GM23248 (cell line): ENCODE data around the gene IRAG1.
"Not testable (repeated sequence)": the region's sequence is repeated elsewhere in the genome, so short reads cannot be mapped to it uniquely, and the experiment has no call there.

Experiments
- EZH2 ChIP-seq: fragments of 200-600 bp; sonication (generic); IDR thresholded peaks from 2 replicates; pipeline ENCODE4 v1.6.1; 2018; ENCODE audit warnings: antibody characterized with exemption, mild to moderate bottlenecking; ENCODE audit not compliant: insufficient read depth, poor library complexity, severe bottlenecking
- EZH2phosphoT487 ChIP-seq: fragments of 200-600 bp; sonication (generic); IDR thresholded peaks from 2 replicates; pipeline ENCODE4 v1.6.1; 2018; ENCODE audit warnings: antibody characterized with exemption, moderate library complexity, mild to moderate bottlenecking, low read depth; ENCODE audit not compliant: insufficient read depth

- not testable (repeated sequence) for TF ChIP-seq EZH2, EZH2phosphoT487
These were observed 13.3 kb downstream of the IRAG1 start for GRCh38 chr11:10680279-10680678.
